Activated CD8-positive, alpha-beta memory T cell treated with anti-CD3 and anti-CD28 coated beads, Interleukin-2, amount 50 U/mL, for 48 hours (primary cell): ENCODE data around the gene FERMT1.
"Not testable (repeated sequence)": the region's sequence is repeated elsewhere in the genome, so short reads cannot be mapped to it uniquely, and the experiment has no call there.

Source experiments
- DNase-seq: peaks from one replicate; pipeline ENCODE4 v3.0.0-alpha.2; 2020

FERMT1 gene

DNA sequence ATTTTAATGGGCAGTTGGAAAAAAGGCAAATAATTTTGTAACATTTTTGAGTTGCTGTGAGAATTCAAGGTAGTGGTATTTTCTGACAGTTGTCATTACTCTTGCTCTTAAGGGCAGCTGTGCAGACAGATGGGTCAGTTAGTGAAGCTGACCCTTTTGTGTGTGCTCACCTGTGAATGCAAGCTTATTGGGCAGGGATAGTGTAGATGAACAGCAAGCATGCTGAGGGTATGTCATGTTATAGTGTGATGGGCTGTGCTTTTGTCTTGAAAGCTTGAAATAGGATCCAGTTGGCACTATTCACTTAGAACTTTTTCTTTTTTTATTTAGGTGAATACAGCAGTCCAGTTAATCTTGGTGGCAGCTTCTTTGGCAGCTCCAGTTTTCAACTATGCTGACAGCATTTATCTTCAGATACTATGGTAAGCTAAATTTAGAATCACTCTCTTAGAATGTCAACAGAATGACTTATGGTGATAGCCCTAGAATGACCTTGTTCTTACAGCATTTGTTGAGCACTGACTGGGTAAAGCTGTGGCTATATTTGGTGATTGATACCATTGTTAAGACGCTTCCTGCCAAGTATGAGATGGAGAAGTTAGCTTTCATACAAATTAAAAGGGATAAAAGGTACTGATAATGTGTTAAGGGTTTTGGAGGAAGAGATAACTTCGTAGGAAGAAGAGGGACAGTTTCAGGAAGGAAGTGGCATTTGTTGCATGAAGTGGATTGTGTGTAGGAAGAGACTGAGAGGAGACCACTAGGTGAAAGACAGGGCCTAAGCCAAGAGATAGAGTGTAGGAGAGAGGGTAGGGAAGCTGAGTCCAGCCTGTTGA is 88.5 kb downstream of the FERMT1 start:
- DNase-seq, result no peak

DNA sequence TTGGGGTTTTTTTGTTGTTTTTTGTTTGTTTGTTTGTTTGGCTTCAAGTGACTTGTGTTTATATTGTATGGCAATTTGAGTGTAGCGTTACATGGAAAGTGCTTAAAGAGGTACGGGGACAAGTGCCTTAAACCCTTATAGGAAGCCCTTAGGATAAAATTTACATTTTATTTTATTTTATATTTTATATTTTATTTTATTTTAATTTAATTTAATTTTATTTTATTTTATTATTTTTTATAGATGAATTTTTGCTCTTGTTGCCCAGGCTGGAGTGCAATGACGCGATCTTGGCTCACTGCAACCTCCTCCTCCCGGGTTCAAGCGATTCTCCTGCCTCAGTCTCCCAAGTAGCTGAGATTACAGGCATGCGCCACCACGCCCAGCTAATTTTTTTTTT is 89.9 kb downstream of the FERMT1 start:
- not testable (repeated sequence) for DNase-seq

DNA sequence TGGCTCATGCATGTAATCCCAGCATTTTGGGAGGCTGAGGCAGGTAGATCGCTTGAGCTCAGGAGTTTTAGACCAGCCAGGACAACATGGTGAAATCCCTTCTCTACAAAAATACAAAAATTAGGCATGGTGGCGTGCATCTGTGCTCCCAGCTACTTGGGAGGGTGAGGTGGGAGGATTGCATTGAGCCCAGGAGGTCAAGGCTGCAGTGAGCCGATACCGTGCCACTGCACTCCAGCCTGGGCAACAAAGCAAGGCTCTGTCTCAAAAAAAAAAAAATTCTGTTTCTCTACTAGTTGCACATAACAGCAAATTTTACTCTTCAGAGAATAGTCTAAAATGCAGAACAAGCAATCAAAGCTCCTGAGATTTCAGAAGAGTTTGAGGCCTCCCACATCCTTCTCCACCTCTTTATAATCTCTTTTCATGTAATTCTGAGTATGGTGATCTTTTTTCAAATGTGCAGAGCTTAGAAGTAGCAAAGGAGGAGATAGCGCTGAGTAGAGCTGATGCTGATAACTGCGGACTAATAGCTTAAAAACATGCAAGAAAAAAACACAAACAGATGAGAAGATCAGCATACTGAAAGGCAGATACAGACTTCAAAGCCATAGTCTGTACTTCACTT is 92.3 kb downstream of the FERMT1 start:
- no peak for DNase-seq

DNA sequence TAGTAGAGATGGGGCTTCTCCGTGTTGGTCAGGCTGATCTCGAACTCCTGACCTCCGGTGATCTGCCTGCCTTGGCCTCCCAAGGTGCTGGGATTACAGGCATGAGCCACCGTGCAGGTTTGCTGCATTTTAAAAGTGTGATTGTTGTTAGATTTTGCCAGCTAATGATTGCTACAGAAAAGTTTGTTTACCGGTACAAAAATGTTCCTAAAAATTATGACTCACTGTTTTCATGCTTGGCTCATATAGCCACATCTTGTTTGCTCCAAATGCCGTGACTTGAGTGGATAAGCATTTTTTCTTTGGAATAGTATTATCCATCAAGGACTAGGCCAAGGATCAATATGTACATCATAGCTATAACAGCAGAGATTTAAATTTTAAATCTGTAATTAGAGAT is 93.3 kb downstream of the FERMT1 start:
- DNase-seq, result no peak

DNA sequence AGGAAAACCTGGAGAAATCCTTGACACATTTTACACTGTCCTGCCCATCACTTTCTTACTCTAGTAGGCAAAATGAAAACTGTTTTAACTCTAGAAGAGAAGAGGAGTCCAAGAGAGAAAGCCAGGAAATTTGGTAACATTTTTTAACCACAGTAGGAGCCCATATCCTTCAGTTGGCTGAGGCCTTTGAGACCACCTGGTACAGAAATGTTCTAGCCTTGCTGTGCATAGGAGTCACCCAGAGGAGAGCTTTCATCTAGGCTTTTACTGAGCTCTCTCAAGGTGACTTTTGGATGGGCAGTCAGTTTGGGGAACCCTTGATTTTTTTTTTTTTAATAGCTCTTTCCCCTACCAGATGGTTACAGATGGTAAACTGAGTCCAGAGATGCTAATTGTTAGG is 94.0 kb downstream of the FERMT1 start:
- DNase-seq, result no peak

DNA sequence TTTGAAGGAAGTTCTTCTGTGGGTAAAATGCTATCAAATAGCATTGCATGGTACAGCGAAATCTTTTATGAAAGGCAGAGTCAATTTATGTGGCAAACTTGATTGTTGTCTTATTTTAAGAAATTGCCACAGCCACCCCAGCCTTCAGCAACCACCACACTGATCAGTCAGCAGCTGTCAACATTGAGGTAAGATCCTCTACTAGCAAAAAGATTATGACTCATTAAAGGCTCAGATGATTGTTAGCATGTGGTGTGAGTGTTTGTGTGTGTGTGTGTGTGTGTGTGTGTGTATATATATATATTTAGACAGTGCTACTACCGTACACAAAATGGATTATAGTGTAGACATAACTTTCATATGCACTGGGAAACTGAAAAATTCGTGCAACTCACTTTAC is 96.8 kb downstream of the FERMT1 start:
- no peak for DNase-seq
